ENCODE results near the gene VAV2. TPM values are rescaled to one million over a fixed set of nuclear protein-coding genes. Genes with fewer than 3 reads are reported as not detected.
A peak's percentile ranks its signal among the peaks of the same experiment; 100 is the strongest.
"Not testable (repeated sequence)": the region's sequence is repeated elsewhere in the genome, so short reads cannot be mapped to it uniquely, and the experiment has no call there.

Gene VAV2
- total RNA-seq, 1 donor from 2014 or later: 34.6 TPM

- intact Hi-C loops (cut with DNase I): no loop called here
Observed at GRCh38 chr9:133992780-133993634, 883 bp upstream of the VAV2 start.

GRCh38 chr9:133991214-133991921 is 756 bp downstream of the VAV2 start:
- peak overlapping the region; percentile 58 for H3K27ac ChIP-seq
- no peaks in the 10 kb centered on the region for H3K9me3 ChIP-seq
- ATAC-seq: no peak
- peak overlapping the region; percentile 77 for H3K4me3 ChIP-seq
- intact Hi-C loops (cut with DNase I): no loop called here
- DNase-seq: no peak
- TF ChIP-seq CTCF (IDR thresholded peaks at IDR 0.05): no peak
- no peaks in the 10 kb centered on the region for H3K27me3 ChIP-seq
- peaks cover 26% of the 10 kb centered on the region for H3K4me1 ChIP-seq
- no peaks in the 10 kb centered on the region for H3K36me3 ChIP-seq

More at GRCh38 chr9:133992780-133993634, 883 bp upstream of the VAV2 start:
- DNase-seq (peak; percentile 91), ATAC-seq (peak; percentile 84)
- no peaks in the 10 kb centered on the region for H3K9me3 ChIP-seq
- peak overlapping the region; percentile 93 for H3K27ac ChIP-seq
- peaks cover 26% of the 10 kb centered on the region for H3K4me1 ChIP-seq
- H3K27me3 ChIP-seq: no peaks in the 10 kb centered on the region
- H3K4me3 ChIP-seq: peak overlapping the region; percentile 77
- TF ChIP-seq CTCF (IDR thresholded peaks at IDR 0.05): peak; percentile 44
- no peaks in the 10 kb centered on the region for H3K36me3 ChIP-seq

GRCh38 chr9:133990366-133991213 is 1.5 kb downstream of the VAV2 start:
- Histone ChIP-seq H3K9me3 (no peaks in the 10 kb centered on the region), H3K27ac (peak overlapping the region; percentile 58), H3K36me3 (no peaks in the 10 kb centered on the region), H3K4me3 (peak overlapping the region; percentile 77), H3K4me1 (peaks cover 26% of the 10 kb centered on the region), H3K27me3 (no peaks in the 10 kb centered on the region)
- ATAC-seq (peak; percentile 1), DNase-seq (no peak)
- TF ChIP-seq CTCF (IDR thresholded peaks at IDR 0.05): no peak
- intact Hi-C loops (cut with DNase I): no loop called here

GRCh38 chr9:133989625-133990365 is 2.3 kb downstream of the VAV2 start:
- peak; percentile 58 for DNase-seq
- no peaks in the 10 kb centered on the region for H3K36me3 ChIP-seq
- H3K9me3 ChIP-seq: no peaks in the 10 kb centered on the region
- TF ChIP-seq CTCF (IDR thresholded peaks at IDR 0.05): no peak
- peaks cover 26% of the 10 kb centered on the region for H3K4me1 ChIP-seq
- intact Hi-C loops (cut with DNase I): no loop called here
- H3K4me3 ChIP-seq: peak overlapping the region; percentile 77
- no peak for ATAC-seq
- no peaks in the 10 kb centered on the region for H3K27me3 ChIP-seq
- peak overlapping the region; percentile 58 for H3K27ac ChIP-seq

- H3K36me3 ChIP-seq; intact Hi-C loops (cut with DNase I); H3K27me3 ChIP-seq; H3K27ac ChIP-seq; H3K9me3 ChIP-seq; DNase-seq; ATAC-seq; H3K4me3 ChIP-seq: not testable (repeated sequence)
- peaks cover 20% of the 10 kb centered on the region for H3K4me1 ChIP-seq
Observed at GRCh38 chr9:133988771-133989170, 3.4 kb downstream of the VAV2 start.
